ENCODE measurements around the gene TMEM222. TPM values are rescaled to one million over a fixed set of nuclear protein-coding genes. Genes with fewer than 3 reads are reported as not detected.

The TMEM222 gene
- polyA plus RNA-seq, 1 donor (not counting 4 experiments of a cell fraction or from before 2014, with no cell fraction given), result 23.7 TPM

DNA sequence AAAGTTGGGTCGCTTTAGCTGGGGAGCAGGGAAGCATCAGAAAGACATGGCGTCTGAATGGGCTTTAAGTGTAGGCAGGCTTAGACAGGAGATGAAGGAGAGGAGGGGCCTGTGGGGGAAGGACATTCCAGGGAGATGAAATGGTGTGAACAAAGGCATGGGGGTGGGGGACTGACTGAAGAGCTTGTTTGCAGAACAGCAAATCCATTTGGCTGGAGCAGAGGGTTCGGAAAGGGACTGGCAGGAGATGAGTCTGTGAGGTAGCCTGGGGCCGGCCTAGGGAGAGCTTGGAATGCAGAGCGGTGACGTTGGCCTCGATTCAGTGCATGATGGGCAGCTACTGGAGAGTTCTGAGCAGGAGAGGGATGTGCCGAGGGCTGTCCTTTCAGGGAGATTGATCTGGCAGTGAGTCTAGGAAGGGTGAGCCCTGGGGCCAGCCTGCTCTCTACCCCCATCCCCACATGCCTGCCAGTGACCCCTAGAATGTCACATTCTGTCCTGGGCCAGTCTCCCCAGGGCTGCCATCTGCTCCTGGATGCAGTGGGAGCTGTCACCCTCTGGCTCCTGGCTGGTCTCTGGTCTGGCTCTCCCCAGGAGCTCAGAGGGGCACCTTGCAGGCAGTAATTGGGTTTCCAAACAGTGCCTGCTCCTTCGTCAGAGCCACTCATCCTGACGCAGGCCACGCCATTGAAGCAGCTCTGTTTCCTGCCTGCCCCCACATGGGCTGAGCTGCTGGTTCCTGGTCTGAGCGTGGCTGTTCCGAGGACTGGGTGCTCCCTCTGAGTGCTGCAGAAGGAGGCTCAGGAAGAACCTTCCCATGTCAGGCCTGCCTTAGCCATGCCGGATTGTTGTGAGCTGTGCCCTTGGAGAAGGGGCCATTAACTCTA, 22.3 kb upstream of the TMEM222 start:
- DNase-seq (ENCODE audit: low read depth, low spot score), result peak; percentile 98
- Histone ChIP-seq H3K9ac (ENCODE audit: control insufficient read depth, extremely low read depth, insufficient read depth, low read length) (peak overlapping the region; percentile 62), H3K4me3 (ENCODE audit: control insufficient read depth in 2 of 3, extremely low read depth in 1 of 3, insufficient read depth in 2 of 3, low read depth in 1 of 3, low read length in 3 of 3) (peak overlapping the region in 1 of 3 experiments; percentile 42), H3K9me3 (ENCODE audit: control insufficient read depth, low read depth, low read length) (no peaks in the 10 kb centered on the region), H3K79me2 (ENCODE audit: control insufficient read depth, insufficient read depth, low read length) (no peaks in the 10 kb centered on the region), H4K20me1 (ENCODE audit: control insufficient read depth, extremely low read depth, insufficient read depth, low read length) (no peaks in the 10 kb centered on the region), H3K27me3 (ENCODE audit: control insufficient read depth, extremely low read depth, insufficient read depth, low read length) (no peaks in the 10 kb centered on the region), H3K4me1 (ENCODE audit: control insufficient read depth, extremely low read depth, insufficient read depth, low read length) (peaks cover 28% of the 10 kb centered on the region), H3K4me2 (ENCODE audit: control insufficient read depth, extremely low read depth, insufficient read depth, low read depth, low read length) (peak overlapping the region; percentile 87), H3K36me3 (ENCODE audit: control insufficient read depth in 2 of 2, extremely low read depth in 1 of 2, insufficient read depth in 2 of 2, low read length in 2 of 2) (peaks cover 6 to 9% of the 10 kb centered on the region in 2 experiments), H3K9me1 (ENCODE audit: control insufficient read depth, extremely low read depth, insufficient read depth, low read length) (no peaks in the 10 kb centered on the region), H2AFZ (ENCODE audit: control insufficient read depth, low read length) (peak overlapping the region; percentile 90), H3K27ac (ENCODE audit: control insufficient read depth, insufficient read depth, low read length) (peak overlapping the region; percentile 78)
- no peak for TF ChIP-seq EZH2 (IDR thresholded peaks at IDR 0.05; ENCODE audit: low read length)
- TF ChIP-seq, protein P1, sequence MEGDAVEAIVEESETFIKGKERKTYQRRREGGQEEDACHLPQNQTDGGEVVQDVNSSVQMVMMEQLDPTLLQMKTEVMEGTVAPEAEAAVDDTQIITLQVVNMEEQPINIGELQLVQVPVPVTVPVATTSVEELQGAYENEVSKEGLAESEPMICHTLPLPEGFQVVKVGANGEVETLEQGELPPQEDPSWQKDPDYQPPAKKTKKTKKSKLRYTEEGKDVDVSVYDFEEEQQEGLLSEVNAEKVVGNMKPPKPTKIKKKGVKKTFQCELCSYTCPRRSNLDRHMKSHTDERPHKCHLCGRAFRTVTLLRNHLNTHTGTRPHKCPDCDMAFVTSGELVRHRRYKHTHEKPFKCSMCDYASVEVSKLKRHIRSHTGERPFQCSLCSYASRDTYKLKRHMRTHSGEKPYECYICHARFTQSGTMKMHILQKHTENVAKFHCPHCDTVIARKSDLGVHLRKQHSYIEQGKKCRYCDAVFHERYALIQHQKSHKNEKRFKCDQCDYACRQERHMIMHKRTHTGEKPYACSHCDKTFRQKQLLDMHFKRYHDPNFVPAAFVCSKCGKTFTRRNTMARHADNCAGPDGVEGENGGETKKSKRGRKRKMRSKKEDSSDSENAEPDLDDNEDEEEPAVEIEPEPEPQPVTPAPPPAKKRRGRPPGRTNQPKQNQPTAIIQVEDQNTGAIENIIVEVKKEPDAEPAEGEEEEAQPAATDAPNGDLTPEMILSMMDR (optimal IDR thresholded peaks at IDR 0.05 in 1 of 3, IDR thresholded peaks at IDR 0.05 in 1 of 3, conservative IDR thresholded peaks at IDR 0.05 in 1 of 3; ENCODE audit: extremely low read depth in 1 of 3, insufficient read depth in 2 of 3, low read length in 3 of 3), result no peak
- FAIRE-seq, result peak; percentile 98
- dilution Hi-C loops (cut with MboI; ENCODE audit: extremely low pct_ligation_motif_present, low sequenced_read_pairs), result loop anchor here (25.0 kb wide), 1 partner anchor 262 kb away; no protein-coding TSS in a partner anchor

DNA sequence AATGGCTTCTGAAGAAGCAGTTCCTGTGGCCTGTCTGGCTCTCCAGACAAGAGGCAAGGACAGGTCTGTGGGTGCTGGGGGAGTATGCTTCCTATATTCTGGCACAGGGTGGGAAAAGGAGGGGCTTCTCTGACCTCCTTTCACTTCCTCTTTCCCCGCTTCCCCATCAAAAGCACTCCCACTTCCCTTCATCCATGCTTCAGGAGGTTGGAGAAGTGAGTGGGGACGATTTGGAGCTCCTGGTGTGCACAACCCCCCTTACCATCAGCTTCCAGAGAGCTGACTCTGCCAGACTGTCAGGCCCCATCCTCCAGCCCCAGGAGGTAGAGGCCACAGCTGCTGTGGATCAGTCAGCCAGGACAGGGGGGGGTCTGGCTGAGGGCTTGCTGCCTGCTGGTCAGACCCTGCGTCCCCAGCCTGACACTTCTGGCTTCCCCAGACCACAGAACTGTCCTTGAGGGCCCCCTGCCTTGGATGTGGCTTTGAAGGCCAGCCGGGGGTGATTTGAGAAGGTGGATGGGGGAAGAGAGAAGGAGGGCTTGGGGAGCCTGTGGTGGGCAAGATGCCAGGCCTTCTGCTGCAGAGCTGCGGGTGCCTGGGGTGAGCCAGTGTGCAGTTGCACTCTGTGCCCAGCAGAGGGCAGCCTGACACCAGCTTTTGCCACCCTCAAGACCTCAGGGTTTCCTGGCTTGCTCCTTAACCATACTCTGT, 21.5 kb upstream of the TMEM222 start:
- H3K9ac ChIP-seq (ENCODE audit: control insufficient read depth, extremely low read depth, insufficient read depth, low read length), result peak overlapping the region; percentile 62
- no peak overlapping the region for H2AFZ ChIP-seq (ENCODE audit: control insufficient read depth, low read length)
- H3K27me3 ChIP-seq (ENCODE audit: control insufficient read depth, extremely low read depth, insufficient read depth, low read length), result no peaks in the 10 kb centered on the region
- peak overlapping the region; percentile 78 for H3K27ac ChIP-seq (ENCODE audit: control insufficient read depth, insufficient read depth, low read length)
- peak overlapping the region; percentile 37 for H3K4me2 ChIP-seq (ENCODE audit: control insufficient read depth, extremely low read depth, insufficient read depth, low read depth, low read length)
- FAIRE-seq (peak; percentile 99), DNase-seq (ENCODE audit: low read depth, low spot score) (peak; percentile 67)
- dilution Hi-C loops (cut with MboI; ENCODE audit: extremely low pct_ligation_motif_present, low sequenced_read_pairs), result no loop called here
- no peaks in the 10 kb centered on the region for H4K20me1 ChIP-seq (ENCODE audit: control insufficient read depth, extremely low read depth, insufficient read depth, low read length)
- H3K4me1 ChIP-seq (ENCODE audit: control insufficient read depth, extremely low read depth, insufficient read depth, low read length), result peaks cover 28% of the 10 kb centered on the region
- no peaks in the 10 kb centered on the region for H3K9me1 ChIP-seq (ENCODE audit: control insufficient read depth, extremely low read depth, insufficient read depth, low read length)
- no peaks in the 10 kb centered on the region for H3K79me2 ChIP-seq (ENCODE audit: control insufficient read depth, insufficient read depth, low read length)
- no peak overlapping the region for H3K4me3 ChIP-seq (ENCODE audit: control insufficient read depth in 2 of 3, extremely low read depth in 1 of 3, insufficient read depth in 2 of 3, low read depth in 1 of 3, low read length in 3 of 3)
- H3K9me3 ChIP-seq (ENCODE audit: control insufficient read depth, low read depth, low read length), result no peaks in the 10 kb centered on the region
- H3K36me3 ChIP-seq (ENCODE audit: control insufficient read depth in 2 of 2, extremely low read depth in 1 of 2, insufficient read depth in 2 of 2, low read length in 2 of 2), result peaks cover 6 to 9% of the 10 kb centered on the region in 2 experiments
- TF ChIP-seq EZH2 (IDR thresholded peaks at IDR 0.05; ENCODE audit: low read length), result no peak
- TF ChIP-seq, protein P1 (optimal IDR thresholded peaks at IDR 0.05 in 1 of 3, IDR thresholded peaks at IDR 0.05 in 1 of 3, conservative IDR thresholded peaks at IDR 0.05 in 1 of 3; ENCODE audit: extremely low read depth in 1 of 3, insufficient read depth in 2 of 3, low read length in 3 of 3), result peak; percentile 98 to 99 (median 99)

Measured in keratinocyte (primary cell).